Lower lobe of right lung (tissue), 2 donors: ENCODE measurements around the gene EBP. TPM values are rescaled to one million over a fixed set of nuclear protein-coding genes. Genes with fewer than 3 reads are reported as not detected.
A peak's percentile ranks its signal among the peaks of the same experiment; 100 is the strongest.

ENCODE experiments used
- ATAC-seq, 2 donors: fragments of 200-7000 bp; cut with Tn5 transposase; one replicate each; pipeline ENCODE4 v1.9.1; 2020 to 2022; ENCODE audit warnings: mild to moderate bottlenecking in 2 of 2, moderate library complexity in 2 of 2
- DNase-seq: peaks from one replicate; pipeline ENCODE4 v3.0.0-alpha.2; 2020
- H3K27ac ChIP-seq: fragments of 200-600 bp; one replicate; pipeline ENCODE4 v1.8.0; 2022
- H3K27me3 ChIP-seq: fragments of 200-600 bp; one replicate; pipeline ENCODE4 v1.8.0; 2022; ENCODE audit warnings: low read depth
- H3K36me3 ChIP-seq: fragments of 200-600 bp; one replicate; pipeline ENCODE4 v1.8.0; 2022; ENCODE audit warnings: mild to moderate bottlenecking
- H3K4me1 ChIP-seq: fragments of 200-600 bp; one replicate; pipeline ENCODE4 v1.8.0; 2022
- H3K4me3 ChIP-seq: fragments of 200-600 bp; one replicate; pipeline ENCODE4 v1.8.0; 2022; ENCODE audit warnings: mild to moderate bottlenecking
- H3K9me3 ChIP-seq: fragments of 200-600 bp; one replicate; pipeline ENCODE4 v1.8.0; 2022
- intact Hi-C: fragments of 100-400 bp; cut with DNase I; formaldehyde crosslinking; loops from one replicate; pipeline ENCODE4 v1.11.0; 2022
- total RNA-seq: library from RNA; stranded (reverse); fragmentation: NEBNext Ultra II Directional; extraction: Animal tissue kit (Norgen Biotek cat#: 25700); gene quantifications from one replicate; pipeline ENCODE4 v1.2.1, GENCODE V29; 2021
- TF ChIP-seq, protein P1 (sequence below): fragments of 200-600 bp; IDR thresholded peaks from one replicate; pipeline ENCODE4 v1.8.0; 2022; ENCODE audit warnings: antibody characterized with exemption, mild to moderate bottlenecking
- donor health status: DM: no; HTN: yes; CAD: no; lungs with severe emphysema.

The EBP gene
- total RNA-seq, 1 donor from 2014 or later = 74.0 TPM

DNA sequence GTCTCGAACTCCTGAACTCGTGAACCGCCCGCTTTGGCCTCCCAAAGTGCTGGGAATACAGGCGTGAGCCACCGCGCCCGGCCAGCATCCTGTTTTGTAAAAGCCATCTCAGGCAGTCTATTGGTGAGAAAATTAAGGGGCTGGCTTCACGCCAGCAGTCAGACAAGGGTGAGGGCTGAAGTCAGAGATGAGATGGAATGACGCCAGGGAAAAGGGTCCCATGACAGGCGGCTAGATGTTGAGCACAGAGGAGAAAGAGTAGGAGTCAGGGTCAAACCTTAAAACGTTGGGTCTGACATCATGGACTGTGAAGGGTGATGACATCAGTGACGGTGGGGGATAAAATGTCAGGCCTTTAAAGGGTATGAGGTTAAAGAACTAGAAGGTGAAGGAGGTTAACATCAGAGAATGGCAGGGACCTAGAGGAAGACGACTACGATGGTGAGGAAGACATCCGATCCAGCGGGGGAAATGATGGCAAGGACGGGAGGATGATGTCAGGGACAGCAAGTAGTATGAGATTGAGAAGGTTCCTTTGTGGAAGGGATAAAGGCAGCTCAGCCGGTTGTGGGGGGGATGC lies 52.2 kb downstream of the EBP start:
- peak; percentile 46 for DNase-seq
- peak; percentile 4 for ATAC-seq
- H3K36me3 ChIP-seq = peaks cover 38% of the 10 kb centered on the region

DNA sequence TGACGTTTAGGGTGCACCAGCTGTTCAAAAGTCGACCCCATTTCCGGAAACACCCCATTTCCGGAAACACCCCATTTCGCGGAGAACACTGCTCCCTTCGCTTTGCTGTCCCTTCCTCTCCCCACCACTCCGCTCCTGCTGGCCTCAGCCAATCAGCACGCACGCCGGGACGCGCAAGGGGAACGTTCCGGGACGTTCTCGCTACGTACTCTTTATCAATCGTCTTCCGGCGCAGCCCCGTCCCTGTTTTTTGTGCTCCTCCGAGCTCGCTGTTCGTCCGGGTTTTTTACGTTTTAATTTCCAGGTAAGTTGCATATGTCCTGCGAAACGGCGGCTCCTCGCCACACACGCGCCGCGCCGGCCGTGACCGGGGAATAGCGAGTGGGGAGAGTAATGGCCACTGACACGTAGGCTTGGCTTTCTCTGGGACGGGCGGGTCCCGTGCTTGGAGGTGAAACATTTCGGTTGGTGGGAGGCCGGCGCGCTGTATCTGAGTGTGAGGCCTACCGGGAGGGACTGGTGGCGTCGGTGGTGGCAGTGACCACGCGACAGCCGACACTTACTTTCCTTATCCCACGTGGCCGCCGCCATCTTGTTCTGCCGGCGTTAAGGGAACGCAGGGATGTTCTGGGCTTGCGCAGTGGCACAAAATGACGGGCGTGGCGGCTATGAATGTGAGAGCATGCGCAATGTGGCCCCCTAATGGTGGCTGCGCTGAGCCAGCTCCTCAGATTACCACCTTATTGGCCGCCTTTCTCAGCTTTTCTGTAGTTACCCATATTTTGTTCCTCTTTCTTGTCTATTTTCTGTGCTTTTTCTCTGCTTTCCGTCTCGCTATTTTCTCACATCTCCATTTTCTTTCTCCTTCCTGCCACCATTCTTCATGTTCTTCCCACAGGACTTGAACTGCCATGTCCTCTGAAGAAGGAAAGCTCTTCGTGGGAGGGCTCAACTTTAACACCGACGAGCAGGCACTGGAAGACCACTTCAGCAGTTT lies 53.0 kb downstream of the EBP start, which contains the start of gene RBM3:
Gene RBM3 (plus strand): TSS at position 215 of the 997 bp plus-strand sequence. CDS start 697 bp downstream, at position 912.
- Histone ChIP-seq H3K4me1 (peaks cover 16% of the 10 kb centered on the region), H3K27ac (peak within 1 kb of the TSS; percentile 99), H3K36me3 (peaks cover 45% of the 10 kb centered on the region), H3K4me3 (peak within 1 kb of the TSS; percentile 69), H3K9me3 (no peaks in the 10 kb centered on the region), H3K27me3 (no peaks in the 10 kb centered on the region)
- intact Hi-C loops = no loop called here
- TF ChIP-seq, protein P1, sequence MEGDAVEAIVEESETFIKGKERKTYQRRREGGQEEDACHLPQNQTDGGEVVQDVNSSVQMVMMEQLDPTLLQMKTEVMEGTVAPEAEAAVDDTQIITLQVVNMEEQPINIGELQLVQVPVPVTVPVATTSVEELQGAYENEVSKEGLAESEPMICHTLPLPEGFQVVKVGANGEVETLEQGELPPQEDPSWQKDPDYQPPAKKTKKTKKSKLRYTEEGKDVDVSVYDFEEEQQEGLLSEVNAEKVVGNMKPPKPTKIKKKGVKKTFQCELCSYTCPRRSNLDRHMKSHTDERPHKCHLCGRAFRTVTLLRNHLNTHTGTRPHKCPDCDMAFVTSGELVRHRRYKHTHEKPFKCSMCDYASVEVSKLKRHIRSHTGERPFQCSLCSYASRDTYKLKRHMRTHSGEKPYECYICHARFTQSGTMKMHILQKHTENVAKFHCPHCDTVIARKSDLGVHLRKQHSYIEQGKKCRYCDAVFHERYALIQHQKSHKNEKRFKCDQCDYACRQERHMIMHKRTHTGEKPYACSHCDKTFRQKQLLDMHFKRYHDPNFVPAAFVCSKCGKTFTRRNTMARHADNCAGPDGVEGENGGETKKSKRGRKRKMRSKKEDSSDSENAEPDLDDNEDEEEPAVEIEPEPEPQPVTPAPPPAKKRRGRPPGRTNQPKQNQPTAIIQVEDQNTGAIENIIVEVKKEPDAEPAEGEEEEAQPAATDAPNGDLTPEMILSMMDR = no peak
- ATAC-seq (peak; percentile 98 to 99), DNase-seq (peak; percentile 94)

More for the DNA sequence above, 52.2 kb downstream of the EBP start:
- Histone ChIP-seq H3K27me3 (no peaks in the 10 kb centered on the region), H3K27ac (peak overlapping the region; percentile 99), H3K9me3 (no peaks in the 10 kb centered on the region), H3K4me1 (peaks cover 16% of the 10 kb centered on the region), H3K4me3 (peak overlapping the region; percentile 69)
- TF ChIP-seq, protein P1 = no peak
- intact Hi-C loops = no loop called here

DNA sequence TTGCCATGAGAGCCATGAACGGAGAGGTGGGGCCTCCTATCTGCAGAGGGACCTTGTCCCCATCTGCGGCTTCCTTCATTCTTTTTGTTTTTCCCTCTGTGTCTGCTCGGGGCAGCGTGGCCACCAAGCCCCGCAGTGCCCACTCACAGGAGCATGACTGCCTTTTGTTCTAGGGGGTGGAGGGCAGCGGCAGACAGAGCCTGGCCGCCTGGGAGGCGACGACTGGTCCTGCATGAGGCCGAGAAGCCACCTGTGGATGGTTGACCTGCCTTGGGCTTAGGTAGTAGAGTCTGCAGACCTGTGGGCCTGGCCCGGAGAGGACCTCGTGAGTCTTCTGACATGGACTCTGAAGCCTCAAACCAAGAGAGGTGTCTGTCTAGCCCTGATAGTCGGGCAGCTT lies 54.0 kb downstream of the EBP start:
- intact Hi-C loops = no loop called here
- no peak for DNase-seq
- TF ChIP-seq, protein P1 = no peak
- ATAC-seq = no peak
- Histone ChIP-seq H3K4me1 (peaks cover 16% of the 10 kb centered on the region), H3K27ac (peak overlapping the region; percentile 99), H3K9me3 (no peaks in the 10 kb centered on the region), H3K36me3 (peaks cover 48% of the 10 kb centered on the region), H3K27me3 (no peaks in the 10 kb centered on the region), H3K4me3 (peak overlapping the region; percentile 69)

DNA sequence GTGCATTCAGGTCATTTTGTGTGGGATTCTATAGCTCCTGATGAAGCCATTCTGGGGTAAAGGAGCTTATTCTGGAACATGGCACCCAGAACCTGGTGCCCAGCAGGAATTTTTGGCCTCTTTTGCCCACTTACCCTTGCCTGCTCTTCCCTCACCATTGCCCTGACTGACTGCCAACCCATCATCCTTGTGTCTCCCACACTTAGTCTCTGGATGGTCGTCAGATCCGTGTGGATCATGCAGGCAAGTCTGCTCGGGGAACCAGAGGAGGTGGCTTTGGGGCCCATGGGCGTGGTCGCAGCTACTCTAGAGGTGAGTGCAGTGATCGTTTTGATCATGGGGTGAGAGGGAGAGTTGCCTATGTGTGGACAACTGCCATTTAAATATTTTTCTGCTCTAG lies 54.5 kb downstream of the EBP start:
- Histone ChIP-seq H3K27me3 (no peaks in the 10 kb centered on the region), H3K4me1 (peaks cover 16% of the 10 kb centered on the region), H3K4me3 (peak overlapping the region; percentile 69), H3K9me3 (no peaks in the 10 kb centered on the region), H3K36me3 (peaks cover 48% of the 10 kb centered on the region), H3K27ac (no peak overlapping the region)
- TF ChIP-seq, protein P1 = no peak
- intact Hi-C loops = no loop called here
- DNase-seq = no peak
- no peak for ATAC-seq

Other genes with a start within 250 kb of the EBP start
- not detected for gene SSX3, start 165.1 kb upstream of the EBP start, total RNA-seq
- gene SSX4, start 138.3 kb upstream of the EBP start, total RNA-seq = not detected
- gene SSX4B, start 109.8 kb upstream of the EBP start, total RNA-seq = not detected
- 15.9 TPM for gene SLC38A5, start 51.5 kb upstream of the EBP start, total RNA-seq
- gene FTSJ1, start 45.6 kb upstream of the EBP start, total RNA-seq = 30.2 TPM
- 6.1 TPM for gene PORCN, start 12.8 kb upstream of the EBP start, total RNA-seq
- 12.0 TPM for gene TBC1D25, start 17.9 kb downstream of the EBP start, total RNA-seq
- 157 TPM for gene RBM3, start 52.7 kb downstream of the EBP start, total RNA-seq
- gene WDR13, start 75.7 kb downstream of the EBP start, total RNA-seq = 125 TPM
- 40.3 TPM for gene WAS, start 162.0 kb downstream of the EBP start, total RNA-seq
- gene SUV39H1, start 174.9 kb downstream of the EBP start, total RNA-seq = 3.5 TPM
- gene GLOD5, start 239.9 kb downstream of the EBP start, total RNA-seq = 0.95 TPM